C4-2B (cell line): ENCODE data around the gene RASGRP1.

ENCODE experiments used
- ZFX ChIP-seq: fragments of 450-650 bp; IDR thresholded peaks from 2 replicates; pipeline ENCODE4 v1.6.1; 2017
- TF ChIP-seq, protein P1 (sequence below): fragments of 450-650 bp; conservative IDR thresholded peaks from 2 replicates; pipeline ENCODE4 v1.5.1; 2017; ENCODE audit warnings: mild to moderate bottlenecking

DNA sequence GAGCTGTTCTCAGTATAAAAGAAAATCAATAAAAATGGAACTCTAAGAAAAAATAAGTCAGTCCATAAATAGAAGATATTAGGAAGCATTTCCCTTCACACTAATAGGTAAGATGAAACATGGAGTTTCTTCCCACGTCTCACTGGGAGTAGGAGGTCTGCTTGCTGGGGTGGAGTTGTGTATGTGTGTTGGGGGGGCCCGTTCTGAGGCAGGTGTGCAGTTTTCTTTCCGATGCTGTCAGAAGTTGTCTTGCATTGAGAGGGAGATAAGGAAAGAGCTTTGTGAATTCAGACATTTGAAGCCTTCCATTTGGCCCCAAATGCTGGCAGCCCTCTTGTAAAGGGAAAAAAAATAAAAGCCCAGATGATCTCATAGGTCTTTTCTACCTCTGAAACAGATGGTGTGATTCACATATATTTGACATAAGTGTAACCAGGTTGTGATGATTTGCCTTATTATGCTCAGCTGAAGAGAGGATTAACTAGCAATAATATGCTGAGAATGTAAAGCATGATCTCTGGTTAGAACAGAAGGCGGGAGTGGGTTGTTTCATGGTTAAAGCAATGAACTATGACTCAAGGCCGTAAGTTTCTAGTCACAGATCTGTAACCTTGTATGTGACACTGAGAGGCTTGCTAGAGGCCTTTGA lies 8.8 kb downstream of the RASGRP1 start:
- TF ChIP-seq, protein P1, sequence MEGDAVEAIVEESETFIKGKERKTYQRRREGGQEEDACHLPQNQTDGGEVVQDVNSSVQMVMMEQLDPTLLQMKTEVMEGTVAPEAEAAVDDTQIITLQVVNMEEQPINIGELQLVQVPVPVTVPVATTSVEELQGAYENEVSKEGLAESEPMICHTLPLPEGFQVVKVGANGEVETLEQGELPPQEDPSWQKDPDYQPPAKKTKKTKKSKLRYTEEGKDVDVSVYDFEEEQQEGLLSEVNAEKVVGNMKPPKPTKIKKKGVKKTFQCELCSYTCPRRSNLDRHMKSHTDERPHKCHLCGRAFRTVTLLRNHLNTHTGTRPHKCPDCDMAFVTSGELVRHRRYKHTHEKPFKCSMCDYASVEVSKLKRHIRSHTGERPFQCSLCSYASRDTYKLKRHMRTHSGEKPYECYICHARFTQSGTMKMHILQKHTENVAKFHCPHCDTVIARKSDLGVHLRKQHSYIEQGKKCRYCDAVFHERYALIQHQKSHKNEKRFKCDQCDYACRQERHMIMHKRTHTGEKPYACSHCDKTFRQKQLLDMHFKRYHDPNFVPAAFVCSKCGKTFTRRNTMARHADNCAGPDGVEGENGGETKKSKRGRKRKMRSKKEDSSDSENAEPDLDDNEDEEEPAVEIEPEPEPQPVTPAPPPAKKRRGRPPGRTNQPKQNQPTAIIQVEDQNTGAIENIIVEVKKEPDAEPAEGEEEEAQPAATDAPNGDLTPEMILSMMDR: no peak
- TF ChIP-seq ZFX: no peak
